ENCODE measurements around the gene IL15RA.
"Not testable (repeated sequence)": the region's sequence is repeated elsewhere in the genome, so short reads cannot be mapped to it uniquely, and the experiment has no call there.

DNA sequence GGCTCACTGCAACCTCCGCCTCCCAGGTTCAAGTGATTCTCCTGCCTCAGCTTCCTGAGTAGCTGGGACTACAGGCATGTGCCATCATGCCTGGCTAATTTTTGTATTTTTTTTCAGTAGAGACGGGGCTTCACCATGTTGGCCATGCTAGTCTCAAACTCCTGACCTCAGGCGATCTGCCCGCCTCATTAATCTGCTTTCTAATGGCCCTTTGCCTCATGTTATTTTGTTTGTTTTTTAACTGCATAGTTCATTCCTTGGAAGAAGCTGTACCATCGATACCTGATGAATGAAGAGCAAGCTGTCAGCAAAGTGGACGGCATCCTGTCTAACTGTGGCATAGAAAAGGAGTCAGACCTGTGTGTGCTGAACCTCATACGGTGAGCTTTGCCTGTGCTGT lies 68.7 kb downstream of the IL15RA start:
- not testable (repeated sequence) for TF ChIP-seq CTCF (IDR thresholded peaks at IDR 0.05; ENCODE audit: insufficient read depth, low read length, poor library complexity, severe bottlenecking); EZH2phosphoT487 (conservative IDR thresholded peaks at IDR 0.05; ENCODE audit: low read length)
